Posterior vena cava (tissue), 2 donors: ENCODE data around the gene CELSR1. TPM values are rescaled to one million over a fixed set of nuclear protein-coding genes. Genes with fewer than 3 reads are reported as not detected.

Experiments
- DNase-seq: peaks from one replicate; pipeline ENCODE4 v3.0.0-alpha.2; 2020; ENCODE audit warnings: low spot score
- intact Hi-C, 2 donors: fragments of 100-400 bp; cut with DNase I; formaldehyde crosslinking; loops; one replicate each; pipeline versions ENCODE4 v1.14.1 to v1.14.2; 2022 to 2023
- total RNA-seq, 2 donors: library from RNA; stranded (reverse); fragmentation: NEBNext Ultra II Directional; extraction: Animal tissue kit (Norgen Biotek cat#: 25700); gene quantifications; one replicate each; pipeline ENCODE4 v1.2.1, GENCODE V29; 2021
- donor health status: DM: yes; HTN: yes; CAD: no.
- donor health status: DM: yes; HTN: yes; CAD: no.

The CELSR1 gene
- total RNA-seq, 2 donors from 2014 or later, result 2.6 to 2.8 TPM

GRCh38 chr22:46378426-46379065 is 158.9 kb downstream of the CELSR1 start:
- intact Hi-C loops, result no loop called here
- no peak for DNase-seq

GRCh38 chr22:46377525-46378425 is 159.6 kb downstream of the CELSR1 start:
- intact Hi-C loops, result no loop called here
- DNase-seq, result no peak

- intact Hi-C loops, result no loop called here
- DNase-seq, result no peak
These were observed 160.4 kb downstream of the CELSR1 start for GRCh38 chr22:46376908-46377524.

- intact Hi-C loops, result no loop called here
- no peak for DNase-seq
These were observed 161.3 kb downstream of the CELSR1 start for GRCh38 chr22:46376111-46376510.

GRCh38 chr22:46374663-46375474 is 162.6 kb downstream of the CELSR1 start:
- no peak for DNase-seq
- intact Hi-C loops, result loop anchor here in 1 of 2 donors (5.0 kb wide), 2 partner anchors 162 to 1727 kb away; partner anchors contain the start of gene CELSR1

- intact Hi-C loops, result loop anchor here in 1 of 2 donors (5.0 kb wide), 2 partner anchors 163 to 1728 kb away; partner anchors contain the start of gene CELSR1
- no peak for DNase-seq
These were observed 163.3 kb downstream of the CELSR1 start for GRCh38 chr22:46373921-46374662.

GRCh38 chr22:46373159-46373558 is 164.3 kb downstream of the CELSR1 start:
- intact Hi-C loops, result loop anchor here in 1 of 2 donors (5.0 kb wide), 2 partner anchors 164 to 1729 kb away; partner anchors contain the start of gene CELSR1

GRCh38 chr22:46372686-46373085 is 164.7 kb downstream of the CELSR1 start:
- DNase-seq, result no peak

More at GRCh38 chr22:46373159-46373558, 164.3 kb downstream of the CELSR1 start:
- no peak for DNase-seq

GRCh38 chr22:46371623-46372226 is 165.7 kb downstream of the CELSR1 start:
- no peak for DNase-seq
- intact Hi-C loops, result loop anchor here in 1 of 2 donors (5.0 kb wide), 2 partner anchors 166 to 1731 kb away; partner anchors contain the start of gene CELSR1

More at GRCh38 chr22:46372686-46373085, 164.7 kb downstream of the CELSR1 start:
- intact Hi-C loops, result loop anchor here in 1 of 2 donors (5.0 kb wide), 2 partner anchors 165 to 1730 kb away; partner anchors contain the start of gene CELSR1

- intact Hi-C loops, result loop anchor here in 1 of 2 donors (5.0 kb wide), 2 partner anchors 167 to 1732 kb away; partner anchors contain the start of gene CELSR1
- no peak for DNase-seq
These were observed 166.7 kb downstream of the CELSR1 start for GRCh38 chr22:46370584-46371291.

- no peak for DNase-seq
- intact Hi-C loops, result loop anchor here (5.0 kb wide), 3 partner anchors 167 to 1732 kb away; partner anchors contain the start of gene CELSR1 (in 1 of the 2)
These were observed 167.5 kb downstream of the CELSR1 start for GRCh38 chr22:46369716-46370583.

GRCh38 chr22:46368871-46369715 is 168.3 kb downstream of the CELSR1 start:
- no peak for DNase-seq
- intact Hi-C loops, result loop anchor here in 1 of 2 donors (5.0 kb wide), 1 partner anchor 173 kb away; no protein-coding TSS in a partner anchor

GRCh38 chr22:46368422-46368821 is 169.0 kb downstream of the CELSR1 start:
- no peak for DNase-seq
- intact Hi-C loops, result loop anchor here in 1 of 2 donors (5.0 kb wide), 1 partner anchor 174 kb away; no protein-coding TSS in a partner anchor

GRCh38 chr22:46367707-46368191 is 169.7 kb downstream of the CELSR1 start:
- intact Hi-C loops, result loop anchor here in 1 of 2 donors (5.0 kb wide), 1 partner anchor 175 kb away; no protein-coding TSS in a partner anchor
- no peak for DNase-seq
